Measurements from ENCODE around the gene DEFB126. TPM values are rescaled to one million over a fixed set of nuclear protein-coding genes. Genes with fewer than 3 reads are reported as not detected.
"Not testable (repeated sequence)": the region's sequence is repeated elsewhere in the genome, so short reads cannot be mapped to it uniquely, and the experiment has no call there.

DEFB126 gene, protein sequence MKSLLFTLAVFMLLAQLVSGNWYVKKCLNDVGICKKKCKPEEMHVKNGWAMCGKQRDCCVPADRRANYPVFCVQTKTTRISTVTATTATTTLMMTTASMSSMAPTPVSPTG
- not detected for total RNA-seq
- long read RNA-seq: 0 reads

GRCh38 chr20:142290-142689, at the start of gene DEFB126:
Gene DEFB126, plus strand, starts transcription at chr20:142590. Its CDS starts 39 bp downstream, at chr20:142629.
- no peak for ATAC-seq
- no peak for DNase-seq
- intact Hi-C loops (cut with DNase I): no loop called here

- intact Hi-C loops (cut with DNase I): no loop called here
- ATAC-seq: no peak
- DNase-seq: no peak
These were observed 48.7 kb upstream of the DEFB126 start for GRCh38 chr20:93641-94040.

DNA sequence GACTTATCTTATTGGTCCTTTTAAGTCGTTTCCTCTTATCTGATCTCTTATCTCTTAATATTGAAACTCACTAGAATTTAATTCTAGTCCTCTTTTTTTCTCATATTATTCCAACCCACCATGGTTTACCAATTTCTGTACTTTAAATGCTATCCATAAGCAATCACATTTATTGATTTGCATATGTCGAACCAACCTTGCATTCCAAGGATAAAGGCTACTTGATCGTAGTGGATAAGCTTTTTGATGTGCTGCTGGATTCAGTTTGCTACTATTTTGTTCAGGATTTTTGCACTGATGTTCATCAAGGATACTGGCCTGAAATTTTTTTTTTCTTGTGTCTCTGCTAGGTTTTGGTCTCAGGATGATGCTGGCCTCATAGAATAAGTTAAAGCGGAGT, 47.2 kb upstream of the DEFB126 start:
- DNase-seq (no peak), ATAC-seq (no peak)
- intact Hi-C loops (cut with DNase I): no loop called here

DNA sequence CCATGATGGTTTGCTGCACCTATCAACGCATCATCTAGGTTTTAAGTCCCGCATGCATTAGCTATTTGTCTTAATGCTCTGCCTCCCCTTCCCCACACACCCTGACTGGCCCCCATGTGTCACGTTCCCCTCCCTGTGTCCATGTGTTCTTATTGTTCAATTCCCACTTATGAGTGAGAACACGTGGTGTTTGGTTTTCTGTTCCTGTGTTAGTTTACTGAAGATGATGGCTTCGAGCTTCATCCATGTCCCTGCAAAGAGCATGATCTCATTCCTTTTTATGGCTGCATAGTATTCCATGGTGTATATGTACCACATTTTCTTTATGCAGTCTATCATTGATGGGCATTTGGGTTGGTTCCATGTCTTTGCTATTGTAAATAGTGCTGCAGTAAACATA, 44.7 kb upstream of the DEFB126 start:
- DNase-seq; intact Hi-C loops (cut with DNase I); ATAC-seq: not testable (repeated sequence)

GRCh38 chr20:101975-102374, 40.4 kb upstream of the DEFB126 start:
- intact Hi-C loops (cut with DNase I): no loop called here

DNA sequence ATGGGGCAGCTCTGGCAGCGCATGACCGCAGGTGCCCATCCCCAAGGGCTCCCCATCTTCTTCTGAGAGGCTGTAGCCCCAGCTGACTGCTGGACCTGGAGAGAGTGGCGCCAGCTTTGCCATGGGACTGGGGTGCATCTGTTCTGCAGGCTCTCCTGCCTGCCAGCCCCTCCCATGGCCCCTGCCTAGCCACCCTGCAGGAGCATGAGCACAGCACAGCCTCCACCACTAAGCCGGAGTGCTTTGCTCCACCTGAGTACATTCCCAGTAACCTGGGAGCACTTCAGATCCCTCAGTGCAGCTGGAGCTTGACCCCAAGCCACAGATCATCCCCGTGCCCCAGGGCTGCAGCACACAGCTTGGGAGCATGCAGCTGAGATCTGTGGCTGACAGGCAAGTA, 38.9 kb upstream of the DEFB126 start:
- intact Hi-C loops (cut with DNase I): no loop called here
- DNase-seq (no peak), ATAC-seq (no peak)

More at GRCh38 chr20:101975-102374, 40.4 kb upstream of the DEFB126 start:
- ATAC-seq: no peak
- no peak for DNase-seq

DNA sequence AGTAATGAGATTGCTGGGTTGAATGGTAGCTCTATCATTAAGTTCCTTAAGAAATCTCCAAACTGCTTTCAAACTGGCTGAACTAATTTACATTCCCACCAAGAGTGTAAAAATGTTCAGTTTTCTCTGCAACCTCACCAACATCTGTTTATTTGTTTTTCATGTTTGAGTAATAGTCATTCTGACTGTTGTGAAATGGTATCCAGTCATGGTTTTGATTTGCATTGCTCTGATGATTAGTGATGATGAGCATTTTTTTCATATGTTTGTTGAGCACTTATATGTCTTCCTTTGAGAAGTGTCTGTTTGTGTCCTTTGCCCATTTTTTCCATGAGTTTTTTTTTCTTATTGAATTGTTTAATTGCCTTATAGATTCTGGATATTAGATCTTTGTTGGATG, 30.0 kb upstream of the DEFB126 start:
- intact Hi-C loops (cut with DNase I): no loop called here
- ATAC-seq (no peak), DNase-seq (no peak)

GRCh38 chr20:117518-117917, 24.9 kb upstream of the DEFB126 start:
- ATAC-seq (no peak), DNase-seq (no peak)
- intact Hi-C loops (cut with DNase I): no loop called here

DNA sequence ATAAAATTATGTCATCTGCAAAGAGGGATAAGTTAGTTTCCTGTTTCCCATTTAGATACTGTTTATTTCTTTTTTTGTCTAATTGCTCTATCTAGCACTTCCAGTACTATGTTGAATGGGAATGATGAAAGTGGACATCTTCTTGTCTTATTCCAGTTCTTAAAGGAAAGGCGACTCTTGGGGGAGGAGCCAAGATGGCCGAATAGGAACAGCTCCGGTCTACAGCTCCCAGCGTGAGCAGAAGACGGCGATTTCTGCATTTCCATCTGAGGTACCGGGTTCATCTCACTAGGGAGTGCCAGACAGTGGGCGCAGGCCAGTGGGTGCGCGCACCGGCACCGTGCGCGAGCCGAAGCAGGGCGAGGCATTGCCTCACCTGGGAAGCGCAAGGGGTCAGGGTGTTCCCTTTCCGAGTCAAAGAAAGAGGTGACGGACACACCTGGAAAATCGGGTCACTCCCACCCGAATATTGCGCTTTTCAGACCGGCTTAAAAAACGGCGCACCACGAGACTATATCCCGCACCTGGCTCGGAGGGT, 12.5 kb upstream of the DEFB126 start:
- ATAC-seq; DNase-seq; intact Hi-C loops (cut with DNase I): not testable (repeated sequence)

DNA sequence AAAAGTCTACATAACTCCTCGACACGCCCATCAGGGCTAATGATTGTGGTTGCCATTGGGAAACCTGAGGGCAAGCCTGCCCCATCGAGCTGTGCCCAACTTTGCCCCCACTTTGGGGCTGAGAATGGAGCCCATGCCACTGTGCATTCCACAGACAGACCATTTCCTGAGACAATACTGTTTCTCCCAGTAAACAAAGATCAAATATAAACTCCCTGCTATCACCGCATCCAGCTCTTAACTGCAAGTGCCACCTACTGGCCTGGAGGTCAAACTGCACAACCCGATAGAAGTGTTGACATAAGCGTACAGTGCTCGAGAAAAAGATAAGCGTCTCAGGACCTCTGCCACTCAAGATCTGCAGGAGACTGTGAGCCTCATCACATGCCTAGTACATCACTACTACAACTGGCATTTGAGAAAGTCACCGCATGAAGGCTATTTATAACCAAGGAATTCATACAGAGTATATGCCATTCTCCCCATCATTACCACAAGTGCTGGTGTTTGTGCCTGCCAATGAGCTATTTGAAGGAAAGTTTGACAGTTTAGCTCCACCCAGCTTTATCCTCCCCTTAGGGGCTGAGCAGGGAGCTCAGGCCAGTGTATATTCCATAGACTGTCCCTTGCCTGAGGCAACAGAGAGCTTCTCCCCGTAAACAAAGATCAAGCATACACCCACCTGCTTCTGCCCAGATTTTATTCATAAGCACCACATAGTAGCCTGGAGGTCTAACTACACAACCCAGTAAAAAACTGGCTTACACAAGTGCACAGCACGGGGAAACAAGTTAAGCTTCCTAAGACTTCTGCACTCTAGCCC, 4.5 kb upstream of the DEFB126 start:
- ATAC-seq: no peak
- intact Hi-C loops (cut with DNase I): no loop called here

DNA sequence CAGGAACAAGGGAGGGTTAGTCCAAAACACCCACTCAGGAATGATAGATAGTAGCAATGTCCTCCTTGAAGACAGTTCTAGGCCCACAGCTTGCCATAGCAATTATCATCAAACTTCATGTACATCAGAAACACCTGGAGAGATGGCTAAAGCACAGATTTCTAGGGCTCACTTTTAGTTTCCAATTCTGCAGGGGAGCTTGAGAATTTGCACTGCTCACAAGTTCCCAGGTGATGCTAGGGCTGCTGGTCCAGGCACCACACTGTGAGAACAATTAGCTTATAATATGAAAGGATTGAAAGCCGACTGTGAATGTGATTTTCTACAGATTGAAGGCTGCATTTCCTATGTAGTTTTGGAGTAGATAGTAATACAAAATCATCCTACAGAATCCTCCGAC, 3.5 kb downstream of the DEFB126 start:
- ATAC-seq (no peak), DNase-seq (no peak)
- intact Hi-C loops (cut with DNase I): no loop called here

More for the DNA sequence above, 4.5 kb upstream of the DEFB126 start:
- DNase-seq: no peak

- DNase-seq: no peak
- intact Hi-C loops (cut with DNase I): no loop called here
- no peak for ATAC-seq
These were observed 9.7 kb downstream of the DEFB126 start for GRCh38 chr20:152131-152530.

GRCh38 chr20:157154-157553, 14.8 kb downstream of the DEFB126 start, which contains the start of gene DEFB127:
Gene DEFB127, plus strand, starts transcription at chr20:157454. Its CDS starts 91 bp downstream, at chr20:157545.
- DNase-seq (no peak), ATAC-seq (no peak)
- intact Hi-C loops (cut with DNase I): no loop called here

GRCh38 chr20:164618-165017, 22.2 kb downstream of the DEFB126 start:
- DNase-seq (no peak), ATAC-seq (no peak)

DNA sequence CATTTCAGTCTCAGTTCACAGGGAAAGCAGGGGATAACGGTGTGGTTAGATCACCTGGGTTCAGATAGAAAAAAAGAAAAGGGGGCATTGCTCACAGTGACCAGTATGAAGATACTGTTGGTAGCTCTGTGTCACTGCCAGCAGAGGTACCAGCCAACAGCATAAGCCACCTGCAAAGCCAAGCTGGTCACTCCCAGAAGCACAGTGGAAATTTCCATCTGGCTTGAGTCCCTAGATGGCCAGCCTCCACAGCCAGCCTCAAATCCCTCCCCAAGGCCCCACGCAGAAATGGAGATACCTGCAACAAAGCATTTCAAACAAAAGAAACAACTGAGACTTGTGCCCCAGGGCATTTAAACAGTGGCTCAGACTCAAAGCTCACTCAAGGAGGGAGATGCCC, 26.5 kb downstream of the DEFB126 start:
- no peak for DNase-seq
- ATAC-seq: no peak
- intact Hi-C loops (cut with DNase I): no loop called here

More at GRCh38 chr20:164618-165017, 22.2 kb downstream of the DEFB126 start:
- intact Hi-C loops (cut with DNase I): no loop called here

DNA sequence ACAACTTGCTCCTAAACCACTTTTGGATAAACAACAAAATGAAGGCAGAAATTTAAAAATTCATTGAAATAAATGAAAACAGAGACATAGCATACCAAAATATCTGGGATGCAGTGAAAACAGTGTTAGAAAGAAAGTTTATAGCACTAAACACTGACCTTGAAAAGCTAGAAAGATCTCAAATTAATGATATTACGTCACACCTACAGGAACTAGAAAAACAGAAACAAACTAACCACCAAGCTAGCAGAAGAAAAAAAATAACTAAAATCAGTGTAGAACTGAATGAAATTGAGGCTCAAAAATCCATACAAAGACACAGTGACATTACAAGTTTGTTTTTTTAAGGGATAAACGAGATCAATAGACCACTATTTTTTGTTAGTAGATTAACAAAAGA, 41.9 kb downstream of the DEFB126 start:
- DNase-seq: no peak
- intact Hi-C loops (cut with DNase I): no loop called here
- ATAC-seq: no peak

DNA sequence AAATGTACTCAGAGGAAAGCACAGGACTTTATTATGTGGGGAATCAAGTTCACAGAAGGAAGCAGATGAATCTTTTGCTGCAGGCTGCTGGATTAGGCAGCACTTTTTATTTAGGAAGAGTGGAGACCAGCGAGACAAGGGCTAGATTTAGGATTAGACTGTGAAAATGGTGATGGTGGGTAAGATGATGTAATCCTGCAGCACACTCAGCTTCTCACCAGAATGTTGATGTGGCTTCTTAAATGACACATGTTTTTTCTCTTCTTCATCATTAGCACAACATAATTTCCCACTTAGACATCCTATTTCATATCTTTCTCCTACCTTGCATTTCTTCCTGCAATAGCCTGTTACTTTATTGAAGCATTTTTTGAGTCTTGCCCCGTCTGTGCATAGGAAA, 45.3 kb downstream of the DEFB126 start:
- intact Hi-C loops (cut with DNase I): no loop called here
- ATAC-seq (no peak), DNase-seq (no peak)

DNA sequence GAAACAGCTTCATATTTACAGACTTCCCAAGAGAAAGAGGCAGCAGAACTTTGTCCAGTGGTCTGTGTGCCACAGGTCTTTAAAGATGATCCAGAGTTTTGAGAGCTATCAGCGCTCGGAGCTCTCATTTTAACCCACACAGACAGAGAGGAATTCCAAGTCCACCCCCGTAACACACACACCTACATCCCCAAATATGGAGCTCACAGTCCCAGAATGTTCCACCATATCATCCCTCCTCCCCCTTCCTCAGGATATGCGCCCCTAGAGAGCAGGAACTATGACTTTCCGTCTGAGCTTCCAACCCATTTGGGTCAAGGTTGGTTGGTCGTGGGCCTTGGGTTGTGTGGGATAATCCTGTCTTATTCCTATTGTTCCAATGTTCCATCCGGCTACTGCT, 47.2 kb downstream of the DEFB126 start, which contains the start of gene DEFB128:
DEFB128 (minus strand) TSS at position 101 of the 400 bp plus-strand sequence; CDS start at position 13, 88 bp downstream.
- DNase-seq: no peak
- intact Hi-C loops (cut with DNase I): no loop called here
- no peak for ATAC-seq

All from left cardiac atrium (tissue), 4 donors.